Adipose tissue (tissue), 3 donors: ENCODE data around the gene PAX9. TPM values are rescaled to one million over a fixed set of nuclear protein-coding genes. Genes with fewer than 3 reads are reported as not detected.

Experiments used
- H3K27ac ChIP-seq: one replicate; pipeline ENCODE4 v1.5.1; 2013; ENCODE audit warnings: low read depth, low read length
- WGBS, 3 donors: extraction: QIAGEN DNeasy Blood & Tissue Kit; methylation state at CpG; one replicate each; pipeline ENCODE4 v1.1.7; 2013; 5-methylcytosine and 5-hydroxymethylcytosine counted together
- polyA plus RNA-seq, 3 donors: library from polyadenylated mRNA; stranded (reverse); fragments of 200-250 nt; gene quantifications; one replicate each; pipeline ENCODE4 v1.2.3, GENCODE V29; 2013
- donor health status: healthy with polysubstance abuse.
- donor health status: Bipolar disorder and iron deficiency.
- donor health status: healthy.

Gene PAX9
- polyA plus RNA-seq, 3 donors = under 0.01 to 0.06 (median 0.01) TPM

- WGBS, 3 donors = 75 to 78% (median 78%) methylated on average over 7 of the region's 7 CpGs
Measured at GRCh38 chr14:36716614-36717184, 55.0 kb downstream of the PAX9 start.

DNA sequence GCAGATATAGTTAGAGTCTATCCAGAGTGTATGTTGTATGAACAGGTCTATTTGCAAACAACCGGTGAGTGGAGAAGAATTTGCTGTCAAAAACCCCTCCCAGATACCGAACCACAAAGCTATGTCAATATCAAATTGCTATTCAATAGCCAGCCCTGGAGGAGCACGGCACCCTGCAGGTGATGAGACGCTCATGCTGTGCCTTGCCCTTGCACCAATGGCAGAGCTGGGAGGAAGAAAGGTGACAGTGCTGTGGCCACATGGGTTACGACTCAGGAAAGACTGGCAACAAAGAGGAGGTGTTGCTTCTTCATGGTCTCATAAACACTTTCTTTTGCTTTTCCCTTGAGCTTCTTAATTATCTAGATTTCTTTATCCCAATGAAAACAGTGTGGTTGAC is 55.7 kb downstream of the PAX9 start:
- no peak overlapping the region for H3K27ac ChIP-seq
- 26 to 65% (median 58%) methylated on average over 5 of the region's 5 CpGs for WGBS, 3 donors

More at GRCh38 chr14:36716614-36717184, 55.0 kb downstream of the PAX9 start:
- no peak overlapping the region for H3K27ac ChIP-seq

DNA sequence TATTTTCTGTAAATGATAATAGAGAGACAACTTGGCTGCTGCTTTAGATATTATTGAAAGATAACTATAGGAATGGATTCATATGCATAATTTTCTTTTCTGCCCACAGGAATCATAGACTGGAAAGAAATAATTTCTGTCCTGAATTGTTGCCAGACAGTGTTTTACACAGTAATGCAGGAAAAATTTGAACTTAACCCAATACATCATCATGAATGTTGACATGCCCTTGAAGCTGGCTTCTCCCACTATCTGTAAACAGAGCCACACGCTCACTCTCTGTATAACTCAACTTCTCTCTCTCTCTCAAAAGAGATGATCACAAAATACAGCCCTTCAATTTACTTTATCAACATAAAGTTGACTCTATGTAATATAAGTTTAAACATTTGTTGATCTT is 56.6 kb downstream of the PAX9 start:
- no peak overlapping the region for H3K27ac ChIP-seq
- WGBS, 3 donors = 24 to 61% (median 59%) methylated on average over 1 of the region's 1 CpG

- H3K27ac ChIP-seq = no peak overlapping the region
- WGBS, 3 donors = 83 to 92% (median 87%) methylated on average over 7 of the region's 7 CpGs
Measured at GRCh38 chr14:36719823-36720222, 58.2 kb downstream of the PAX9 start.

- WGBS, 3 donors = 58 to 78% (median 76%) methylated on average over 2 of the region's 2 CpGs
- H3K27ac ChIP-seq = no peak overlapping the region
Measured at GRCh38 chr14:36720657-36721056, 59.0 kb downstream of the PAX9 start.

GRCh38 chr14:36721877-36722276 is 60.2 kb downstream of the PAX9 start:
- H3K27ac ChIP-seq = no peak overlapping the region
- WGBS, 3 donors = 60 to 74% (median 66%) methylated on average over 1 of the region's 1 CpG

DNA sequence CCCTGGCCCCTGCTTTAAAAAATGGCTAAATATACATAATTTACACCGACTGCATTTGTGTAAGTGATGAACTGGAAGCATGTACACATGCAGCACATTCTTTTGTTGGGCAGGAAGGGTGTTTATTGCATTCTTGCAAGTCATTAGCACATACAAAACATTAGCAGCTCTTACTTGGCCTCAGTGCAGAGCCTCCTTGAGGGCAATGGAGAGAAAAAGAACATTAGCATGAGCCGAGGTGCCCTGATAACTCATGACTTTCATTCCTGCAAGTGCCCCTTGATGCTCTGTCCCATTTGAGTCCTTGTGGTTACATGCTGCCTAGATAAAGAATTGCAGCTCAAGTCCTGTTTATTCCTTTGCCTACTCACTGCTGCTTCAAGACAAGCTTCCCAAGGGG is 61.9 kb downstream of the PAX9 start:
- WGBS, 3 donors = 42 to 59% (median 55%) methylated on average over 2 of the region's 2 CpGs
- H3K27ac ChIP-seq = no peak overlapping the region

- H3K27ac ChIP-seq = no peak overlapping the region
Measured at GRCh38 chr14:36724162-36724561, 62.5 kb downstream of the PAX9 start.

DNA sequence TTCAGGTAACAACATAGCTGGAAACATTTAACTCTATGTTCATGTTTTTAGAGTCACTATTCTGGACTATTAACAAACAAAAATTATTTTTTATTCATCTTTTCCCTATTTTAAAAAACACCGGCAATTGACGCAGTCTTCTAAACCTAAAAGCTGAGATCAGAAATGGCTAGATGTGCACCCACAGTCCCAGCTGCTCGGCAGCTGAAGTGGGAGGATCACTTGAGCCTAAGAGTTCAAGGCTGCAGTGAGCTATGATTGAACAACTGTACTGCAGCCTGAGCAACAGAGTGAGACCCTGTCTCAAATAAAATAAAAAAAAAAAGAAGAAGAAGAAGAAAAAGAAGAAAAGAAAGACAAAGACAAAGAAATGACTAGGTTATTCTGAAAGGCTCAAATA is 64.5 kb downstream of the PAX9 start:
- WGBS, 3 donors = 86 to 93% (median 87%) methylated on average over 3 of the region's 3 CpGs

More for the DNA sequence above, 64.5 kb downstream of the PAX9 start:
- no peak overlapping the region for H3K27ac ChIP-seq

Other genes with a start within 250 kb of the PAX9 start
- not detected for gene NKX2-1, start 141.6 kb upstream of the PAX9 start, polyA plus RNA-seq
- gene NKX2-8, start 79.2 kb upstream of the PAX9 start, polyA plus RNA-seq = not detected